K562 (cell line): ENCODE measurements around the gene MXI1. TPM values are rescaled to one million over a fixed set of nuclear protein-coding genes. Genes with fewer than 3 reads are reported as not detected.

Experiments used
- ARID1B ChIP-seq: fragments of 450-650 bp; IDR thresholded peaks from 2 replicates; pipeline ENCODE4 v1.6.1; 2016; ENCODE audit warnings: antibody characterized with exemption, mild to moderate bottlenecking, inconsistent platforms
- BCOR ChIP-seq: fragments of 450-650 bp; IDR thresholded peaks from 2 replicates; pipeline ENCODE4 v1.6.1; 2016
- CREM ChIP-seq: IDR thresholded peaks from 2 replicates; pipeline ENCODE4 v1.6.1; 2014; ENCODE audit warnings: antibody characterized with exemption, low read depth
- ETV6 ChIP-seq, 3 experiments: fragments of 150-350 bp in 1 of 3; sonication (generic) in 1 of 3; formaldehyde crosslinking in 1 of 3; IDR thresholded peaks; 2 replicates each; pipeline versions ENCODE4 v1.6.1 to v1.8.0; 2014 to 2022; ENCODE audit warnings: borderline replicate concordance in 2 of 3, low read depth in 2 of 3, antibody characterized with exemption in 1 of 3, low read length in 1 of 3, mild to moderate bottlenecking in 1 of 3, missing genetic modification reagents in 1 of 3
- IFI16 ChIP-seq: fragments of 250-450 bp; sonication (Bioruptor Pico); IDR thresholded peaks from 2 replicates; pipeline ENCODE4 v2.1.2; 2022; ENCODE audit warnings: mild to moderate bottlenecking, inconsistent platforms
- KDM5B ChIP-seq: fragments of 200-600 bp; sonication (generic); IDR thresholded peaks from 2 replicates; pipeline ENCODE4 v1.6.1; 2012; ENCODE audit warnings: low read depth, mild to moderate bottlenecking, moderate library complexity, low read length, control low read depth, inconsistent platforms; ENCODE audit not compliant: insufficient replicate concordance
- KHSRP ChIP-seq: fragments of 450-650 bp; IDR thresholded peaks from 2 replicates; pipeline ENCODE4 v1.6.1; 2017
- NCOA1 ChIP-seq: fragments of 450-650 bp; IDR thresholded peaks from 2 replicates; pipeline ENCODE4 v1.6.1; 2016; ENCODE audit warnings: low read depth
- OTX1 ChIP-seq: fragments of 450-650 bp; formaldehyde crosslinking; IDR thresholded peaks from 2 replicates; pipeline ENCODE4 v1.4.0; 2022; ENCODE audit warnings: mild to moderate bottlenecking
- SREBF1 ChIP-seq: fragments of 150-350 bp; IDR thresholded peaks from 2 replicates; pipeline ENCODE4 v1.6.1; 2014; ENCODE audit warnings: antibody characterized with exemption, low read depth, low read length, borderline replicate concordance
- TCF7L2 ChIP-seq: fragments of 150-350 bp; IDR thresholded peaks from 2 replicates; pipeline ENCODE4 v1.6.1; 2016; ENCODE audit warnings: low read depth, mild to moderate bottlenecking, low read length, moderate library complexity
- TSC22D4 ChIP-seq: fragments of 450-650 bp; IDR thresholded peaks from 2 replicates; pipeline ENCODE4 v1.6.1; 2016; ENCODE audit warnings: missing genetic modification characterization, missing biosample characterization, control low read depth
- ZNF347 ChIP-seq: fragments of 450-650 bp; formaldehyde crosslinking; IDR thresholded peaks from 2 replicates; pipeline ENCODE4 v1.4.0; 2020; ENCODE audit warnings: low read depth, mild to moderate bottlenecking, moderate library complexity
- ZNF561 ChIP-seq: fragments of 450-650 bp; formaldehyde crosslinking; conservative IDR thresholded peaks from 2 replicates; pipeline ENCODE4 v1.4.0; 2020; ENCODE audit warnings: mild to moderate bottlenecking, moderate library complexity
- ZNF696 ChIP-seq: fragments of 250-450 bp; sonication (Bioruptor Pico); conservative IDR thresholded peaks from 2 replicates; pipeline ENCODE4 v1.4.0; 2020; ENCODE audit warnings: mild to moderate bottlenecking, moderate library complexity
- polyA plus RNA-seq, 8 experiments: library from polyadenylated mRNA; depleted of rRNA in 4 of 8; stranded (reverse) in 5 of 8; unstranded in 3 of 8; fragments of >200 nt; fragmentation: Nextera tagmentation in 2 of 8; fragmentation: Illumina TruSeq in 1 of 8; extraction: Ambion mirVana in 2 of 8; extraction: Trizol in 1 of 8; gene quantifications; 2 replicates each; pipeline versions ENCODE4 v1.2.1 to v1.2.3, GENCODE V29; 2011 to 2014; ENCODE audit warnings: inconsistent platforms in 1 of 8, missing spikeins in 1 of 8
- total RNA-seq, 7 experiments: library from RNA; depleted of rRNA in 6 of 7; stranded (reverse); fragments of >200 nt in 6 of 7; fragmentation: Illumina TruSeq in 2 of 7; extraction: Trizol in 2 of 7; gene quantifications; 2 replicates each; pipeline versions ENCODE4 v1.2.1 to v1.2.3, GENCODE V29; 2011 to 2021; ENCODE audit warnings: low replicate concordance in 1 of 7
- TF ChIP-seq, protein P1 (sequence below), 2 experiments: fragments of 450-650 bp; IDR thresholded peaks; 2 replicates each; pipeline ENCODE4 v1.6.1; 2018; ENCODE audit warnings: mild to moderate bottlenecking in 2 of 2, low read depth in 1 of 2; ENCODE audit not compliant: partially characterized antibody in 2 of 2
- TF ChIP-seq, protein P2 (sequence below): sonication (generic); formaldehyde crosslinking; IDR thresholded peaks from 2 replicates; pipeline ENCODE4 v1.8.0; 2022; ENCODE audit warnings: missing genetic modification reagents, mild to moderate bottlenecking, borderline replicate concordance
- TF ChIP-seq, protein P3 (sequence below): fragments of 200-400 bp; formaldehyde crosslinking; IDR thresholded peaks from 2 replicates; pipeline ENCODE4 v1.6.1; 2017; ENCODE audit warnings: mild to moderate bottlenecking, low read depth, low read length, moderate library complexity
- TF ChIP-seq, protein P4 (sequence below): fragments of 450-650 bp; formaldehyde crosslinking; IDR thresholded peaks from 2 replicates; pipeline ENCODE4 v1.4.0; 2022; ENCODE audit warnings: mild to moderate bottlenecking, moderate library complexity

Gene MXI1
- total and polyA plus RNA-seq, 9 of the 15 experiments (the other 6 are each of a cell fraction or from before 2014, with no cell fraction given): 9.1 to 23.7 (median 14.8) TPM

DNA sequence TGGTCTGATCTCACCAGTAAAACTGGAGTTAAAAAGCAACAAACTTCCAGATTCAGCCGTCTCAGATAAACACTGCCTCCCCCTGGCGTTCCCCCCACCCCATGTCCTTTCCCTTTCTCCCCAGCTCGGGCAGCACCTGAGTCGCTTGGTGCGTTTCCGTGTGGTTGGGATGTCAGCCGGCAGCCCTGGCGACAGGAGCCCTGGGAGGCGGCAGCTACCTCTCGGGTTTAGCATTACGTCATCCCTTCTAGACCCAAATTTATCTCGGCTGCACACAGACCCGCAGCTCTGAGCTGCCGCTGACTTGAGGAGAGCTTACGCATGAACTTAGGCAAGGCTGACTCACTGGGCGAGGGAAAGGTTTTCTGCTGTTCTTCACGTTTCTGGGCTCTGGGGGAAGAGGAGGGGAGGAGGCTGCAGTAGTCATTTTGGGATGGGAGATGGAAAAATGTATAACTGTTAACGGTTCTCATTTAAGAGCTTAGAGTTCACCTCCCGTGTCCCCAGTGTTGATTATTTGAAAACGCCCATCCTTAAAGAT is 14.4 kb downstream of the MXI1 start (continued):
- TF ChIP-seq SREBF1: no peak
- TF ChIP-seq, protein P1, sequence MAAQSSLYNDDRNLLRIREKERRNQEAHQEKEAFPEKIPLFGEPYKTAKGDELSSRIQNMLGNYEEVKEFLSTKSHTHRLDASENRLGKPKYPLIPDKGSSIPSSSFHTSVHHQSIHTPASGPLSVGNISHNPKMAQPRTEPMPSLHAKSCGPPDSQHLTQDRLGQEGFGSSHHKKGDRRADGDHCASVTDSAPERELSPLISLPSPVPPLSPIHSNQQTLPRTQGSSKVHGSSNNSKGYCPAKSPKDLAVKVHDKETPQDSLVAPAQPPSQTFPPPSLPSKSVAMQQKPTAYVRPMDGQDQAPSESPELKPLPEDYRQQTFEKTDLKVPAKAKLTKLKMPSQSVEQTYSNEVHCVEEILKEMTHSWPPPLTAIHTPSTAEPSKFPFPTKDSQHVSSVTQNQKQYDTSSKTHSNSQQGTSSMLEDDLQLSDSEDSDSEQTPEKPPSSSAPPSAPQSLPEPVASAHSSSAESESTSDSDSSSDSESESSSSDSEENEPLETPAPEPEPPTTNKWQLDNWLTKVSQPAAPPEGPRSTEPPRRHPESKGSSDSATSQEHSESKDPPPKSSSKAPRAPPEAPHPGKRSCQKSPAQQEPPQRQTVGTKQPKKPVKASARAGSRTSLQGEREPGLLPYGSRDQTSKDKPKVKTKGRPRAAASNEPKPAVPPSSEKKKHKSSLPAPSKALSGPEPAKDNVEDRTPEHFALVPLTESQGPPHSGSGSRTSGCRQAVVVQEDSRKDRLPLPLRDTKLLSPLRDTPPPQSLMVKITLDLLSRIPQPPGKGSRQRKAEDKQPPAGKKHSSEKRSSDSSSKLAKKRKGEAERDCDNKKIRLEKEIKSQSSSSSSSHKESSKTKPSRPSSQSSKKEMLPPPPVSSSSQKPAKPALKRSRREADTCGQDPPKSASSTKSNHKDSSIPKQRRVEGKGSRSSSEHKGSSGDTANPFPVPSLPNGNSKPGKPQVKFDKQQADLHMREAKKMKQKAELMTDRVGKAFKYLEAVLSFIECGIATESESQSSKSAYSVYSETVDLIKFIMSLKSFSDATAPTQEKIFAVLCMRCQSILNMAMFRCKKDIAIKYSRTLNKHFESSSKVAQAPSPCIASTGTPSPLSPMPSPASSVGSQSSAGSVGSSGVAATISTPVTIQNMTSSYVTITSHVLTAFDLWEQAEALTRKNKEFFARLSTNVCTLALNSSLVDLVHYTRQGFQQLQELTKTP (IDR thresholded peaks at IDR 0.05; ENCODE audit: low read depth in 1 of 2, partially characterized antibody in 2 of 2): no peak
- TF ChIP-seq ETV6 (IDR thresholded peaks at IDR 0.05; ENCODE audit: borderline replicate concordance in 1 of 2, low read depth in 2 of 2, low read length in 1 of 2): no peak
- TF ChIP-seq ETV6 (CRISPR knock-in tag; IDR thresholded peaks at IDR 0.05; ENCODE audit: borderline replicate concordance): no peak
- no peak for TF ChIP-seq KDM5B
- 0 out of 2 replicates have a peak, but pooled peaks have one; percentile 18 for TF ChIP-seq OTX1 (CRISPR knock-in tag)
- TF ChIP-seq ZNF696 (CRISPR knock-in tag): no peak
- TF ChIP-seq, protein P2, sequence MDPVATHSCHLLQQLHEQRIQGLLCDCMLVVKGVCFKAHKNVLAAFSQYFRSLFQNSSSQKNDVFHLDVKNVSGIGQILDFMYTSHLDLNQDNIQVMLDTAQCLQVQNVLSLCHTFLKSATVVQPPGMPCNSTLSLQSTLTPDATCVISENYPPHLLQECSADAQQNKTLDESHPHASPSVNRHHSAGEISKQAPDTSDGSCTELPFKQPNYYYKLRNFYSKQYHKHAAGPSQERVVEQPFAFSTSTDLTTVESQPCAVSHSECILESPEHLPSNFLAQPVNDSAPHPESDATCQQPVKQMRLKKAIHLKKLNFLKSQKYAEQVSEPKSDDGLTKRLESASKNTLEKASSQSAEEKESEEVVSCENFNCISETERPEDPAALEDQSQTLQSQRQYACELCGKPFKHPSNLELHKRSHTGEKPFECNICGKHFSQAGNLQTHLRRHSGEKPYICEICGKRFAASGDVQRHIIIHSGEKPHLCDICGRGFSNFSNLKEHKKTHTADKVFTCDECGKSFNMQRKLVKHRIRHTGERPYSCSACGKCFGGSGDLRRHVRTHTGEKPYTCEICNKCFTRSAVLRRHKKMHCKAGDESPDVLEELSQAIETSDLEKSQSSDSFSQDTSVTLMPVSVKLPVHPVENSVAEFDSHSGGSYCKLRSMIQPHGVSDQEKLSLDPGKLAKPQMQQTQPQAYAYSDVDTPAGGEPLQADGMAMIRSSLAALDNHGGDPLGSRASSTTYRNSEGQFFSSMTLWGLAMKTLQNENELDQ (CRISPR knock-in tag): no peak
- peak; percentile 89 for TF ChIP-seq ARID1B
- TF ChIP-seq ZNF347 (CRISPR knock-in tag): no peak
- no peak for TF ChIP-seq KHSRP
- TF ChIP-seq, protein P3, sequence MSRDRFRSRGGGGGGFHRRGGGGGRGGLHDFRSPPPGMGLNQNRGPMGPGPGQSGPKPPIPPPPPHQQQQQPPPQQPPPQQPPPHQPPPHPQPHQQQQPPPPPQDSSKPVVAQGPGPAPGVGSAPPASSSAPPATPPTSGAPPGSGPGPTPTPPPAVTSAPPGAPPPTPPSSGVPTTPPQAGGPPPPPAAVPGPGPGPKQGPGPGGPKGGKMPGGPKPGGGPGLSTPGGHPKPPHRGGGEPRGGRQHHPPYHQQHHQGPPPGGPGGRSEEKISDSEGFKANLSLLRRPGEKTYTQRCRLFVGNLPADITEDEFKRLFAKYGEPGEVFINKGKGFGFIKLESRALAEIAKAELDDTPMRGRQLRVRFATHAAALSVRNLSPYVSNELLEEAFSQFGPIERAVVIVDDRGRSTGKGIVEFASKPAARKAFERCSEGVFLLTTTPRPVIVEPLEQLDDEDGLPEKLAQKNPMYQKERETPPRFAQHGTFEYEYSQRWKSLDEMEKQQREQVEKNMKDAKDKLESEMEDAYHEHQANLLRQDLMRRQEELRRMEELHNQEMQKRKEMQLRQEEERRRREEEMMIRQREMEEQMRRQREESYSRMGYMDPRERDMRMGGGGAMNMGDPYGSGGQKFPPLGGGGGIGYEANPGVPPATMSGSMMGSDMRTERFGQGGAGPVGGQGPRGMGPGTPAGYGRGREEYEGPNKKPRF: no peak
- TF ChIP-seq, protein P4, sequence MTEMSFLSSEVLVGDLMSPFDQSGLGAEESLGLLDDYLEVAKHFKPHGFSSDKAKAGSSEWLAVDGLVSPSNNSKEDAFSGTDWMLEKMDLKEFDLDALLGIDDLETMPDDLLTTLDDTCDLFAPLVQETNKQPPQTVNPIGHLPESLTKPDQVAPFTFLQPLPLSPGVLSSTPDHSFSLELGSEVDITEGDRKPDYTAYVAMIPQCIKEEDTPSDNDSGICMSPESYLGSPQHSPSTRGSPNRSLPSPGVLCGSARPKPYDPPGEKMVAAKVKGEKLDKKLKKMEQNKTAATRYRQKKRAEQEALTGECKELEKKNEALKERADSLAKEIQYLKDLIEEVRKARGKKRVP: peak; percentile 67; the same call in 1 of the 2 replicates
- TF ChIP-seq TSC22D4 (tag): no peak
- no peak for TF ChIP-seq ZNF561 (CRISPR knock-in tag)
- TF ChIP-seq IFI16 (CRISPR knock-in tag): no peak
- peak; percentile 80 for TF ChIP-seq CREM
- peak; percentile 52; the same call in 1 of the 2 replicates for TF ChIP-seq NCOA1
- no peak for TF ChIP-seq BCOR
- no peak for TF ChIP-seq TCF7L2
